Transverse colon (tissue), 4 donors: ENCODE results near the gene PKDCC. TPM values are rescaled to one million over a fixed set of nuclear protein-coding genes. Genes with fewer than 3 reads are reported as not detected.
"Not testable (repeated sequence)": the region's sequence is repeated elsewhere in the genome, so short reads cannot be mapped to it uniquely, and the experiment has no call there.

Source experiments
- DNase-seq: peaks from one replicate; pipeline ENCODE4 v3.0.0-alpha.2; 2019
- H3K27ac ChIP-seq, 4 donors: fragments of 200-600 bp; sonication (generic); 2 replicates each; pipeline ENCODE4 v1.5.1; 2016 to 2018; ENCODE audit warnings: inconsistent platforms in 4 of 4
- H3K27me3 ChIP-seq: fragments of 200-600 bp; sonication (generic); 2 replicates; pipeline ENCODE4 v1.5.1; 2017; ENCODE audit warnings: inconsistent platforms
- H3K36me3 ChIP-seq, 4 donors: fragments of 200-600 bp; sonication (generic); 2 replicates each; pipeline ENCODE4 v1.5.1; 2017 to 2019; ENCODE audit warnings: inconsistent platforms in 4 of 4
- H3K4me1 ChIP-seq, 4 donors: fragments of 200-600 bp; sonication (generic); 2 replicates each; pipeline ENCODE4 v1.5.1; 2017 to 2020; ENCODE audit warnings: inconsistent platforms in 4 of 4
- H3K4me3 ChIP-seq, 4 donors: fragments of 200-600 bp; sonication (generic); 1 replicate in 1 of 4; 2 replicates in 3 of 4; pipeline versions ENCODE4 v1.5.1 to v1.6.1; 2017 to 2019; ENCODE audit warnings: inconsistent platforms in 4 of 4
- H3K9me3 ChIP-seq, 2 donors: fragments of 200-600 bp; sonication (generic); 2 replicates each; pipeline ENCODE4 v1.5.1; 2017 to 2019; ENCODE audit warnings: inconsistent platforms in 2 of 2
- CTCF ChIP-seq, 5 experiments: fragments of 200-600 bp in 3 of 5; fragments of 450-650 bp in 2 of 5; sonication (generic) in 3 of 5; IDR thresholded peaks; 1 replicate in 2 of 5; 2 replicates in 3 of 5; pipeline ENCODE4 v1.5.1; 2016 to 2017; ENCODE audit warnings: antibody characterized with exemption in 5 of 5, inconsistent platforms in 3 of 5, mild to moderate bottlenecking in 2 of 5, moderate library complexity in 1 of 5
- EP300 ChIP-seq: sonication (generic); formaldehyde crosslinking; IDR thresholded peaks from one replicate; pipeline ENCODE4 v1.6.1; 2017; ENCODE audit warnings: antibody characterized with exemption, low read depth
- POLR2A ChIP-seq: fragments of 450-650 bp; IDR thresholded peaks from one replicate; pipeline ENCODE4 v1.6.1; 2016; ENCODE audit warnings: antibody characterized with exemption, mild to moderate bottlenecking, moderate library complexity
- POLR2AphosphoS5 ChIP-seq, 3 donors: sonication (generic); formaldehyde crosslinking; IDR thresholded peaks; one replicate each; pipeline ENCODE4 v1.6.1; 2016; ENCODE audit warnings: antibody characterized with exemption in 3 of 3
- WGBS, 2 donors: methylation state at CpG; one replicate each; pipeline ENCODE4 v1.1.5; 2018; ENCODE audit warnings: low coverage in 1 of 2; 5-methylcytosine and 5-hydroxymethylcytosine counted together
- in situ Hi-C, 4 donors: fragments of 200-750 bp; cut with MboI; loops; one replicate each; pipeline versions ENCODE4 v1.15.0 to v1.15.1; 2017; ENCODE audit warnings: low sequenced_read_pairs in 3 of 4, low pct_ligation_motif_present in 1 of 4, low pct_unique_long_range_greater_than_20kb in 1 of 4
- intact Hi-C: fragments of 100-400 bp; cut with DNase I; formaldehyde crosslinking; loops from one replicate; pipeline ENCODE4 v1.15.1; 2023; ENCODE audit warnings: low total_unique reads
- total RNA-seq, 4 donors: library from RNA; depleted of rRNA; stranded (reverse); fragments of >200 nt; gene quantifications; one replicate each; pipeline ENCODE4 v1.1.0, GENCODE V29; 2016

Gene PKDCC
- total RNA-seq, 4 donors from 2014 or later, result 60.6 to 108 (median 74.6) TPM

- WGBS, 2 donors, result 91 to 100% methylated on average over 1 of the region's 1 CpG
- DNase-seq, result no peak
- intact Hi-C loops, result no loop called here
- no peak for TF ChIP-seq POLR2A
- TF ChIP-seq POLR2AphosphoS5 (IDR thresholded peaks at IDR 0.05), result no peak
- no peak for TF ChIP-seq CTCF (IDR thresholded peaks at IDR 0.05)
- no peak for TF ChIP-seq EP300
- Histone ChIP-seq H3K4me1 (no peaks in the 10 kb centered on the region), H3K4me3 (no peak overlapping the region), H3K9me3 (no peaks in the 10 kb centered on the region), H3K36me3 (no peaks in the 10 kb centered on the region), H3K27me3 (no peaks in the 10 kb centered on the region), H3K27ac (no peak overlapping the region)
- in situ Hi-C loops, result no loop called here
These were observed 17.0 kb upstream of the PKDCC start for GRCh38 chr2:42030829-42031228.

- in situ Hi-C loops, result no loop called here
- no peak for TF ChIP-seq POLR2AphosphoS5 (IDR thresholded peaks at IDR 0.05)
- no peak for TF ChIP-seq EP300
- no peak for TF ChIP-seq POLR2A
- no peak for TF ChIP-seq CTCF (IDR thresholded peaks at IDR 0.05)
- H3K4me3 ChIP-seq, result no peak overlapping the region
- H3K36me3 ChIP-seq, result no peaks in the 10 kb centered on the region
- no peak for DNase-seq
- H3K9me3 ChIP-seq, result no peaks in the 10 kb centered on the region
- H3K27ac ChIP-seq, result no peak overlapping the region
- intact Hi-C loops, result no loop called here
- H3K27me3 ChIP-seq, result no peaks in the 10 kb centered on the region
- 63 to 67% methylated on average over 4 of the region's 4 CpGs for WGBS, 2 donors
- H3K4me1 ChIP-seq, result peaks cover 0 to 3% (median 0%) of the 10 kb centered on the region in 4 donors
These were observed 16.3 kb upstream of the PKDCC start for GRCh38 chr2:42031281-42032223.

GRCh38 chr2:42032224-42032620 is 15.6 kb upstream of the PKDCC start:
- Histone ChIP-seq H3K36me3 (no peaks in the 10 kb centered on the region), H3K4me3 (no peak overlapping the region), H3K27me3 (no peaks in the 10 kb centered on the region), H3K27ac (no peak overlapping the region), H3K9me3 (no peaks in the 10 kb centered on the region), H3K4me1 (peaks cover 0 to 3% (median 0%) of the 10 kb centered on the region in 4 donors)
- no peak for DNase-seq
- in situ Hi-C loops (no loop called here), intact Hi-C loops (no loop called here)
- 54 to 74% methylated on average over 3 to 6 of the region's 6 CpGs for WGBS, 2 donors
- TF ChIP-seq CTCF (IDR thresholded peaks at IDR 0.05) (no peak), EP300 (no peak), POLR2A (no peak), POLR2AphosphoS5 (IDR thresholded peaks at IDR 0.05) (no peak)

GRCh38 chr2:42032745-42033144 is 15.1 kb upstream of the PKDCC start:
- Histone ChIP-seq H3K9me3 (no peaks in the 10 kb centered on the region), H3K27me3 (no peaks in the 10 kb centered on the region), H3K36me3 (no peaks in the 10 kb centered on the region), H3K4me1 (peaks cover 0 to 3% (median 0%) of the 10 kb centered on the region in 4 donors), H3K4me3 (no peak overlapping the region), H3K27ac (no peak overlapping the region)
- no peak for DNase-seq
- in situ Hi-C loops (no loop called here), intact Hi-C loops (no loop called here)
- 75% methylated on average over 11 of the region's 11 CpGs; no CpG with 5 or more reads in 1 of the 2 donors for WGBS, 2 donors
- TF ChIP-seq CTCF (IDR thresholded peaks at IDR 0.05), result no peak
- no peak for TF ChIP-seq POLR2A
- no peak for TF ChIP-seq POLR2AphosphoS5 (IDR thresholded peaks at IDR 0.05)
- TF ChIP-seq EP300, result no peak

GRCh38 chr2:42034096-42034495 is 13.7 kb upstream of the PKDCC start:
- H3K36me3 ChIP-seq, H3K4me1 ChIP-seq, H3K27me3 ChIP-seq, intact Hi-C loops, DNase-seq, H3K9me3 ChIP-seq, in situ Hi-C loops, H3K4me3 ChIP-seq, H3K27ac ChIP-seq: not testable (repeated sequence)
- 67 to 100% methylated on average over 3 to 6 of the region's 6 CpGs for WGBS, 2 donors
